Cardiac muscle cell (in vitro differentiated cells and primary cell): ENCODE results near the gene ALPG. TPM values are rescaled to one million over a fixed set of nuclear protein-coding genes. Genes with fewer than 3 reads are reported as not detected.

ENCODE experiments used
- polyA plus RNA-seq: library from polyadenylated mRNA; unstranded; fragments of >200 nt; fragmentation: Nextera tagmentation; extraction: Ambion mirVana; gene quantifications from 2 replicates; pipeline ENCODE4 v1.2.1, GENCODE V29; 2016
- total RNA-seq: library from RNA; depleted of rRNA; stranded (reverse); fragments of >200 nt; gene quantifications from 2 replicates; pipeline ENCODE4 v1.2.3, GENCODE V29; 2016

ALPG gene
- total and polyA plus RNA-seq, 2 experiments from 2014 or later: not detected

Other genes with a start within 250 kb of the ALPG start
- not detected in 2 replicates for gene ALPP, start 28.1 kb upstream of the ALPG start, total RNA-seq
- not detected in 2 replicates for gene ALPP, start 28.1 kb upstream of the ALPG start, polyA plus RNA-seq
- gene ALPI, start 49.3 kb downstream of the ALPG start, total RNA-seq: not detected in 2 replicates
- gene ALPI, start 49.3 kb downstream of the ALPG start, polyA plus RNA-seq: not detected in 2 replicates
- gene ECEL1, start 81.0 kb downstream of the ALPG start, total RNA-seq: 1.6 and 2.3 TPM in 2 replicates
- 0.70 and 0.80 TPM in 2 replicates for gene ECEL1, start 81.0 kb downstream of the ALPG start, polyA plus RNA-seq
- not detected in 2 replicates for gene PRSS56, start 113.5 kb downstream of the ALPG start, total RNA-seq
- gene PRSS56, start 113.5 kb downstream of the ALPG start, polyA plus RNA-seq: 0.07 TPM in 1 of 2 replicates, not detected in the other
- 0.09 TPM in 1 of 2 replicates, not detected in the other for gene CHRND, start 119.3 kb downstream of the ALPG start, total RNA-seq
- gene CHRND, start 119.3 kb downstream of the ALPG start, polyA plus RNA-seq: 0.05 TPM in 1 of 2 replicates, not detected in the other
- 0.04 TPM in 1 of 2 replicates, not detected in the other for gene CHRNG, start 132.8 kb downstream of the ALPG start, total RNA-seq
- 0.28 and 0.37 TPM in 2 replicates for gene CHRNG, start 132.8 kb downstream of the ALPG start, polyA plus RNA-seq
- gene TIGD1, start 143.7 kb downstream of the ALPG start, total RNA-seq: 8.3 and 10.6 TPM in 2 replicates
- 12.5 and 14.8 TPM in 2 replicates for gene TIGD1, start 143.7 kb downstream of the ALPG start, polyA plus RNA-seq
- gene EIF4E2, start 143.8 kb downstream of the ALPG start, total RNA-seq: 48.0 and 53.2 TPM in 2 replicates
- gene EIF4E2, start 143.8 kb downstream of the ALPG start, polyA plus RNA-seq: 85.5 and 101 TPM in 2 replicates
- gene EFHD1, start 226.8 kb downstream of the ALPG start, total RNA-seq: 3.2 and 8.0 TPM in 2 replicates
- gene EFHD1, start 226.8 kb downstream of the ALPG start, polyA plus RNA-seq: 12.4 and 19.5 TPM in 2 replicates